ENCODE measurements around the gene ASTL. TPM values are rescaled to one million over a fixed set of nuclear protein-coding genes. Genes with fewer than 3 reads are reported as not detected.

The ASTL gene
- total and polyA plus RNA-seq, 9 of the 15 experiments (the other 6 are each of a cell fraction or from before 2014, with no cell fraction given): not detected

DNA sequence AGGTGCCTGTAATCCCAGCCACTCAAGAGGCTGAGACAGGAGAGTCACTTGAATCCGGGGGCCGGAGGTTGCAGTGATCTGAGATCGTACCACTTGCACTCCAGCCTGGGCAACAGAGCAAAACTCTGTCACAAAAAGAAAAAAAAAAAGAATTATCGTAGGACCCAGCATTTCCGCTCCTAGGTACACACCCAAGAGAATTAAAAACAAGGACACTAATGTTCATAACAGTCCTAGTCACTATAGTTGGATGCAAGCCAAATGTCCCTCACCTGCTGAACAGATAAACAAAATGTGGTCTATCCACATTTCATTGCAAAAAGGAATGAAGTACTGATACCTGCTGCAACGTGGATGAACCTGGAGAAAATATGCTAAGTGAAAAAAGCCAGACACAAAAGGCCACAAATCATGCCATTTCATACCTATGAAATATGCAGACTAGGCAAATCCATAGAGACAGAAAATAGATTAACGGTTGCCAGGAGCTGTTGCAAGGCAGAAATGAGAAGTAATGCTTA lies 43.1 kb downstream of the ASTL start:
- Histone ChIP-seq H2AFZ (ENCODE audit: low read depth, low read length) (no peak overlapping the region), H4K20me1 (replicated peaks; ENCODE audit: control insufficient read depth, insufficient read depth, low read length) (no peaks in the 10 kb centered on the region; the same call in 1 of the 2 replicates), H3K4me1 (replicated peaks in 1 of 2; ENCODE audit: control insufficient read depth in 2 of 2, insufficient read depth in 2 of 2, low read length in 2 of 2) (peaks cover 11 to 23% of the 10 kb centered on the region in 2 experiments; a peak in 4 of 5 replicates), H3K4me2 (ENCODE audit: insufficient read depth, low read length) (peak overlapping the region; percentile 8; the same call in 1 of the 2 replicates), H3K79me2 (ENCODE audit: control insufficient read depth, insufficient read depth, low read length) (no peaks in the 10 kb centered on the region), H3K9ac (ENCODE audit: insufficient read depth in 1 of 2, low read depth in 2 of 2, low read length in 2 of 2) (no peak overlapping the region), H3K36me3 (ENCODE audit: control insufficient read depth, insufficient read depth, low read length) (no peaks in the 10 kb centered on the region), H3K9me1 (ENCODE audit: control insufficient read depth, insufficient read depth, low read length) (no peaks in the 10 kb centered on the region), H3K27me3 (ENCODE audit: control insufficient read depth in 2 of 2, insufficient read depth in 2 of 2, low read length in 2 of 2) (no peaks in the 10 kb centered on the region), H3K9me3 (replicated peaks; ENCODE audit: control insufficient read depth, insufficient read depth, low read depth, low read length) (no peaks in the 10 kb centered on the region), H3K27ac (ENCODE audit: extremely low read depth, low read depth, low read length) (no peak overlapping the region), H3K4me3 (no peak overlapping the region)
- in situ Hi-C loops (cut with MboI) (loop anchor here (25.0 kb wide), 1 partner anchor 308 kb away; no protein-coding TSS in a partner anchor), intact Hi-C loops (cut with micrococcal nuclease) (no loop called here)
- peak in 1 of 4 experiments; percentile 76 for DNase-seq (ENCODE audit: extremely low read depth in 1 of 4, low spot score in 3 of 4)
- peak; percentile 93 for FAIRE-seq
- ChIA-PET CTCF (ENCODE audit: low intra/inter-chr PET ratio) (no interaction called here), POLR2A (interaction anchor here (0.6 kb wide), 1 partner anchor 12 kb away, joined by 3 read pairs; no protein-coding TSS in a partner anchor)
- peak; percentile 77 for ATAC-seq
- 2% methylated on average over 7 of the region's 7 CpGs for WGBS (ENCODE audit: insufficient coverage, low coverage, missing lambda C conversion rate)
- no TSS peak for BruUV-seq (replicated peaks)
- TF ChIP-seq KDM1A (IDR thresholded peaks at IDR 0.05) (peak; percentile 43 to 48; a peak in 3 of 4 replicates), ZSCAN32 (CRISPR knock-in tag; IDR thresholded peaks at IDR 0.05) (no peak), RFX1 (IDR thresholded peaks at IDR 0.05) (peak; percentile 52; the same call in 1 of the 2 replicates), ZNF79 (CRISPR knock-in tag; IDR thresholded peaks at IDR 0.05; ENCODE audit: low read depth) (no peak), EP300 (IDR thresholded peaks at IDR 0.05; ENCODE audit: low read length) (peak; percentile 72; the same call in 1 of the 2 replicates), HDAC1 (IDR thresholded peaks at IDR 0.05) (peak in 1 of 2 experiments; percentile 47; a peak in 1 of 4 replicates), ARID1B (IDR thresholded peaks at IDR 0.05) (peak; percentile 83), ZNF717 (CRISPR knock-in tag; IDR thresholded peaks at IDR 0.05) (0 out of 2 replicates have a peak, but pooled peaks have one; percentile 35), ZC3H11A (IDR thresholded peaks at IDR 0.05; ENCODE audit: low read depth, low read length) (no peak), SMARCA4 (IDR thresholded peaks at IDR 0.05) (peak; percentile 64), NONO (IDR thresholded peaks at IDR 0.05; ENCODE audit: low read depth in 2 of 2, low read length in 1 of 2) (0 out of 4 replicates have a peak, but pooled peaks of 1 of the 2 experiments have one; percentile 17), TCF3 (CRISPR knock-in tag; IDR thresholded peaks at IDR 0.05) (0 out of 2 replicates have a peak, but pooled peaks have one; percentile 53), YBX1 (IDR thresholded peaks at IDR 0.05) (no peak), MTA2 (IDR thresholded peaks at IDR 0.05; ENCODE audit: low read depth) (peak; percentile 36; the same call in 1 of the 2 replicates), NUFIP1 (IDR thresholded peaks at IDR 0.05; ENCODE audit: partially characterized antibody) (no peak), ZNF24 (IDR thresholded peaks at IDR 0.05) (peak; percentile 69), ZNF184 (CRISPR knock-in tag; IDR thresholded peaks at IDR 0.05) (no peak), STAT5A (IDR thresholded peaks at IDR 0.05; ENCODE audit: borderline replicate concordance, low read length) (0 out of 2 replicates have a peak, but pooled peaks have one; percentile 29), ZFX (CRISPR knock-in tag; IDR thresholded peaks at IDR 0.05) (no peak), DPF2 (IDR thresholded peaks at IDR 0.05) (peak; percentile 86), CTBP1 (IDR thresholded peaks at IDR 0.05; ENCODE audit: borderline replicate concordance) (peak; percentile 35; the same call in 1 of the 2 replicates), EGR1 (conservative IDR thresholded peaks at IDR 0.05) (no peak), CBFA2T2 (conservative IDR thresholded peaks at IDR 0.05) (peak; percentile 70), ZNF561 (CRISPR knock-in tag; conservative IDR thresholded peaks at IDR 0.05) (no peak), SOX6 (IDR thresholded peaks at IDR 0.05) (peak; percentile 33; the same call in 1 of the 2 replicates)
- TF ChIP-seq, protein P1, sequence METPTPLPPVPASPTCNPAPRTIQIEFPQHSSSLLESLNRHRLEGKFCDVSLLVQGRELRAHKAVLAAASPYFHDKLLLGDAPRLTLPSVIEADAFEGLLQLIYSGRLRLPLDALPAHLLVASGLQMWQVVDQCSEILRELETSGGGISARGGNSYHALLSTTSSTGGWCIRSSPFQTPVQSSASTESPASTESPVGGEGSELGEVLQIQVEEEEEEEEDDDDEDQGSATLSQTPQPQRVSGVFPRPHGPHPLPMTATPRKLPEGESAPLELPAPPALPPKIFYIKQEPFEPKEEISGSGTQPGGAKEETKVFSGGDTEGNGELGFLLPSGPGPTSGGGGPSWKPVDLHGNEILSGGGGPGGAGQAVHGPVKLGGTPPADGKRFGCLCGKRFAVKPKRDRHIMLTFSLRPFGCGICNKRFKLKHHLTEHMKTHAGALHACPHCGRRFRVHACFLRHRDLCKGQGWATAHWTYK (CRISPR knock-in tag; IDR thresholded peaks at IDR 0.05): no peak
